ENCODE measurements around the gene CAMK2B. TPM values are rescaled to one million over a fixed set of nuclear protein-coding genes. Genes with fewer than 3 reads are reported as not detected.

CAMK2B gene
- total RNA-seq, 4 donors from 2014 or later = 0.44 to 5.1 (median 0.81) TPM

GRCh38 chr7:44338600-44338999, 13.2 kb upstream of the CAMK2B start:
- TF ChIP-seq, protein P1, sequence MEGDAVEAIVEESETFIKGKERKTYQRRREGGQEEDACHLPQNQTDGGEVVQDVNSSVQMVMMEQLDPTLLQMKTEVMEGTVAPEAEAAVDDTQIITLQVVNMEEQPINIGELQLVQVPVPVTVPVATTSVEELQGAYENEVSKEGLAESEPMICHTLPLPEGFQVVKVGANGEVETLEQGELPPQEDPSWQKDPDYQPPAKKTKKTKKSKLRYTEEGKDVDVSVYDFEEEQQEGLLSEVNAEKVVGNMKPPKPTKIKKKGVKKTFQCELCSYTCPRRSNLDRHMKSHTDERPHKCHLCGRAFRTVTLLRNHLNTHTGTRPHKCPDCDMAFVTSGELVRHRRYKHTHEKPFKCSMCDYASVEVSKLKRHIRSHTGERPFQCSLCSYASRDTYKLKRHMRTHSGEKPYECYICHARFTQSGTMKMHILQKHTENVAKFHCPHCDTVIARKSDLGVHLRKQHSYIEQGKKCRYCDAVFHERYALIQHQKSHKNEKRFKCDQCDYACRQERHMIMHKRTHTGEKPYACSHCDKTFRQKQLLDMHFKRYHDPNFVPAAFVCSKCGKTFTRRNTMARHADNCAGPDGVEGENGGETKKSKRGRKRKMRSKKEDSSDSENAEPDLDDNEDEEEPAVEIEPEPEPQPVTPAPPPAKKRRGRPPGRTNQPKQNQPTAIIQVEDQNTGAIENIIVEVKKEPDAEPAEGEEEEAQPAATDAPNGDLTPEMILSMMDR (IDR thresholded peaks at IDR 0.05; ENCODE audit: low read depth) = no peak

DNA sequence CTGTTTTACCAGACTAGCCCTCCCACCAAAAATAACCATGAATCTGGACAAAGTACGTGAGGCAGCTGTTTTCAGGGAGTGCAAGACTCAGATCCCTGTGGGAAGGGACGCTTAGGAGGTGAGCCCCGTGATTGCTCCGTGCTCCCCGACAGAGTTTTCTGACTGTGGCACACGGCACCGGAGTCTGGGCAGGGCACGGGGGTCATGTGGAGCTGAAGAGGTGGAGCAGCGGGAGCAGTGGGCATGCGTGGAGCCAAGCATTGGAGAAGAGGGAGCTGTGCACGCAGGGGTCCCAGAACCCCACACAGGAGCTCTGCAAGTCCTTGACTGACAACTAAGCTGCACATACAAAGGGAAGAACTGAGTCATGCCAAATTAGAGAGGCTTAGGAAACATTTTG, 11.1 kb upstream of the CAMK2B start:
- TF ChIP-seq, protein P1 (IDR thresholded peaks at IDR 0.05; ENCODE audit: low read depth) = no peak

DNA sequence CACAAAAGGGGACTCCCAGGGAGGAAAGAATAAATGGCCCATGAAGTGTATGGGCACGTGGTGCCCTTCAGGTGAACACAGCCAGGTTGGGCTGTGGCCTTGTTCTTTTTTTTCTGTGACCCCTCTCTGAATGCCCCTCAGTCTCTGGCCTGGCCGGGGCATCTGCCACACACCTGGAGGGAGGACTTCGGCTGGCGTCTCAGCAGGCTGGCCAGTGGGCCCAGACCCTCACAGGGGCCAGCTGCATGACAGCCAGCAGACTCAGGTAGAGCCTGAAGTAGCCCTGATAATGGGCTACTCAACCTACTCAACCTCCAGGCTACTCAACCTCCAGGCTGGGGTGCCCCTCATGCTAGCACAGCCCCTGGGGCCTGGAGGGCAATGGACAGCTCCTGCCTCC, 9.8 kb upstream of the CAMK2B start:
- TF ChIP-seq, protein P1 (IDR thresholded peaks at IDR 0.05; ENCODE audit: low read depth) = no peak

DNA sequence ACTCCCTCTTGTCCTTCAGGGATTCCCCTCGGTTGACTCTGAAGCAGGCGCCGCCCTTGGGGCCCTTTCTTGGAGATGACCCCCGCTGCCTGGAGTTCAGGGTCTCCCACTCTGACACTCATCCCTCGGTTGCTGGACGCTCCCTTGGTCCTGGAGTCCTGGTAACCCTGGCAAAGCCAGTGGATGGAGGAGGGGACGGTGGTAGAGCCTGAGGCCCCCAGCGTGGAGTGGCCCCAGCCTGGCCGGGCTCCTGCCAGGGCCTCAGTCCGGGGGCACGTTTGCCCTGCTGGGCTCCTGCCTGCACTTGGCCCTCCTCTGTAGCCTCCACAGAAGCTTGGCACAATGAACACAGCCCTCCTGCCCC, 9.3 kb upstream of the CAMK2B start:
- TF ChIP-seq, protein P1 (IDR thresholded peaks at IDR 0.05; ENCODE audit: low read depth) = no peak

DNA sequence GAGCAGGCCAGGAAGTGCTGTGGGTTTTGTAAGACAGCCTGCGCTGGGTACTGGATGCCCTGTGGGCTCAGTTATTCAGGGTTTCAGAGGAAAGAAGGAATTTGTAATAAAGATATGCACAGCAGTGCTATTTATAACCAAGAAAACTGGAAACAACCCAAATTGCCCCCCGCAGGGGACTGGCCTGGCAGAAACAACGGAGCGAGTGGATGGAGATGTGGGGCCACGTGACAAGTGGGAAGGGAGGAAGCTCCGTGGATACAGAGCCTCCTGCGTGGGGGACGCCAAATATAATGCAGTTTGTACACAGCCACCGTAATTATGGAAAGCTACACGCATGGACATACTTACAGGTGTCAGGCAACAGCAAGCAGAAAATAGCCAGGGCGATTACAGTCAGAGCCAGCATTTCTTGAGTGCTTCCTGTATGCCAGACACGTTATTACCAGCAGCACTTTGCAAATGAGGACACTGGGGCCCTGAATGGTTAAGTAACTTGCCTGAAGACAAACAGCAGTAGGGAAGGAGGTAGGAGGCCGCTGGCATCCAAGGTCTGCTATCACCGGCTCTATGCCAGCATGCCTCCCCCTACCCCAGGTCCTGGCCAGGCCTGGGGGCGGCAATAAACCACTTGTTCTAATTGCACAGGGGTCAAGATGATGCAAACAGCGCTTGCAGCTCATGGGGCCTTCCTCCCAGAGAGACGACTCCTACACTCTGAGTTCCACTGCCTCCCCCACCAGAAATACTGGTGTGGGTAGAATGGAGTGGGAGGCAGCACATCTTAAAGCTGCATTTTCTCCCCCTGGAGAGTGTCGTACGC, 8.7 kb upstream of the CAMK2B start:
- TF ChIP-seq, protein P1 (IDR thresholded peaks at IDR 0.05; ENCODE audit: low read depth) = no peak

- TF ChIP-seq, protein P1 (IDR thresholded peaks at IDR 0.05; ENCODE audit: low read depth) = no peak
Observed at GRCh38 chr7:44331682-44332081, 6.3 kb upstream of the CAMK2B start.

DNA sequence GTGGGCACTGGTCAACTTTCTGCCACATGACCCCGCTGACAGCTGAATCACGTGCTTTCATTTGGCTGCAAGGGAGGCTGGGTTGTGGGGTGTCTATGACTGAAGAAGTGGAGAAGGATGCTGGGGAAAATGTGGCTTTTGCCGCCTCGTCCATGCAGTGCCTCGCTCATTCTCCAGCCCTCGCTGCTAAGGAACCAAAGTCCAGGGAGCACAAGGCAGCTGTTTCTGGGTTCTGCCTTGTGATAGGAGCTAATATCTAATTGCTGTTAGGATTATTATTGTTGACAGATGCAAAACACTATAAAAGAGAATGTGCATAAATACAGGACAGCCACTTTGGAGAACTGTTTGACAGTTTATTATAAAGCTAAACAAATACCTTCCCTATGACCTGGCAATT, 4.9 kb upstream of the CAMK2B start:
- TF ChIP-seq, protein P1 (IDR thresholded peaks at IDR 0.05; ENCODE audit: low read depth) = no peak

Measured in subcutaneous adipose tissue (tissue), 4 donors.